ENCODE data around the gene PLCB1.

DNA sequence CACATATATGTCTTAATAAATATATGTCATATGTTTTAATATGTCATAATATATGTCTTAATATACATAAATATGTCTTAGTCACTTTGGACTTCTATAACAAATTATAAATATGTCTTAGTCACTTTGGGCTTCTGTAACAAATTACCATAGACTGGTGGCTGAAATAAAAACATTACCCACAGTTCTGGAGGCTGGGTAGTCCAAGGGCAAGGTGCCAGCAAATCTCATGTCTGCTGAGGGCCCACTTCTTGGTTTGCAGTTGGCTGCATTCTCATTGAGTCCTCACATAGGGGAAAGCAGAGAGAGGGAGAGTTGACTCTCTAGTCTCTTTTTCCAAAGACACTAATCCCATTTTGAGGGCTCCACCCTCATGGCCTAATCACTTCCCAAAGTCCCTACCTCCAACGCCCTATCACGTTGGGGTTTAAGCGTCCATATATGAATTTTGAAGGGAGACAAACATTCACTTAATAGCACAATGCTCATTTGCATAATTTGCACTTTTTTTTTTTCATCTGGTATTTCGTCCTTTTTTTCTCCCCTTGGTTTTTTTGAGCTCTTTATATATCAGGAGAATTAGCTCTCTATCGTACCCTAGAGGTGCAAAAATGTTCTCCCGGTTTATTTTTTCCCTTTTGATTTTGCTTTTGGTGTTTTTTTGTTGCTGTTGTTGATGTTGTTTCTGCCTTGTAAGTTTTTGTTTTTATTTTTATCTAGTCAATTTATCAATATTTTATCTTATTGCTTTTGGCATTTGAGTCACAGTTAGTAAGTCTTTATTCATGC lies 266.4 kb downstream of the PLCB1 start:
- TF ChIP-seq, protein P1, sequence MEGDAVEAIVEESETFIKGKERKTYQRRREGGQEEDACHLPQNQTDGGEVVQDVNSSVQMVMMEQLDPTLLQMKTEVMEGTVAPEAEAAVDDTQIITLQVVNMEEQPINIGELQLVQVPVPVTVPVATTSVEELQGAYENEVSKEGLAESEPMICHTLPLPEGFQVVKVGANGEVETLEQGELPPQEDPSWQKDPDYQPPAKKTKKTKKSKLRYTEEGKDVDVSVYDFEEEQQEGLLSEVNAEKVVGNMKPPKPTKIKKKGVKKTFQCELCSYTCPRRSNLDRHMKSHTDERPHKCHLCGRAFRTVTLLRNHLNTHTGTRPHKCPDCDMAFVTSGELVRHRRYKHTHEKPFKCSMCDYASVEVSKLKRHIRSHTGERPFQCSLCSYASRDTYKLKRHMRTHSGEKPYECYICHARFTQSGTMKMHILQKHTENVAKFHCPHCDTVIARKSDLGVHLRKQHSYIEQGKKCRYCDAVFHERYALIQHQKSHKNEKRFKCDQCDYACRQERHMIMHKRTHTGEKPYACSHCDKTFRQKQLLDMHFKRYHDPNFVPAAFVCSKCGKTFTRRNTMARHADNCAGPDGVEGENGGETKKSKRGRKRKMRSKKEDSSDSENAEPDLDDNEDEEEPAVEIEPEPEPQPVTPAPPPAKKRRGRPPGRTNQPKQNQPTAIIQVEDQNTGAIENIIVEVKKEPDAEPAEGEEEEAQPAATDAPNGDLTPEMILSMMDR (conservative IDR thresholded peaks at IDR 0.05): no peak
- no peak for TF ChIP-seq EZH2 (IDR thresholded peaks at IDR 0.05; ENCODE audit: low read depth)

Data from PC-9 (cell line).